ENCODE results near the gene PTPN7. TPM values are rescaled to one million over a fixed set of nuclear protein-coding genes. Genes with fewer than 3 reads are reported as not detected.
"Not testable (repeated sequence)": the region's sequence is repeated elsewhere in the genome, so short reads cannot be mapped to it uniquely, and the experiment has no call there.

Gene PTPN7
- total and polyA plus RNA-seq, 2 of the 13 experiments (the other 11 are each of a cell fraction or from before 2014, with no cell fraction given), result not detected

DNA sequence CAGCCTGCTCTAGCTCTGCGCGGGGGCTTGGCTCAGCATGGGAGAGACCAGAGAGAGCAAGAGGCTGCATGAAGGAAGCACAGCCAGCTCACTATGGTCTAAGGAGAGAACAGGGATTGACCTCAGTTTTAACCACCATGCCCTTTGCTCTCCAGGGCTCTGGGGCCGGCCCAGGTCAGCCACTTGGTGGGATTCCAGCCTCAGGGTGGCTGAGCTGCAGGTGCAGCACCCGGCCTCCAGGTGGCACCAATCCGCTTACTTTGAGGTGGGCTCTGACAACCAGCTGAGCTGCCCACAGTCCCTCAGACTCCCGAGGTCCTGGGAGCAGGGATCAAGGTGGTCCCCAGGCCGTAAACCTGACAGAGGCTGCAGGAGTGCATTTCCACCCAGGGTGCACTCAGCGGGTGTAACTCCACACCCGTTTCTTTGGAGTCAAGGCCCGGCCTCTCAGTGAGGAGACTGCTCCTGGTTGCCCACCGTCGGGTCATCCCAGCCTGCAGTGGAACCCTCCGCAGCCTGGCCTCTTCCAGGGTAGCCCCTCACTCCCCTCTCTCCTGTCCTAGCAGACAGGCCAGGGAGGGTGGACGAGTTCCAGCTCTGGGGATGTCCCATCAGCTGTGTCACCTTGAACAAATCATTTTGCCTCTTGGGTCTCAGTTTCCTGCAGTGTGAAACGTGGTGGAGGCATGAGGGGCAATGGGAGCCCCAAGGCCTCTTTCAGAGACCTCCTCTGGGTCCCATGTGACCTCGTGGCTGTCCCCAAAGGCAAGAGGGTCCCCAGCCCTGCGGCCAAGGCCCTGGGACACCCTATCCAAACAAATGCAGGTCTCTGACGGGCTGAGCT, 32.6 kb upstream of the PTPN7 start (continued):
- TF ChIP-seq, protein P1, sequence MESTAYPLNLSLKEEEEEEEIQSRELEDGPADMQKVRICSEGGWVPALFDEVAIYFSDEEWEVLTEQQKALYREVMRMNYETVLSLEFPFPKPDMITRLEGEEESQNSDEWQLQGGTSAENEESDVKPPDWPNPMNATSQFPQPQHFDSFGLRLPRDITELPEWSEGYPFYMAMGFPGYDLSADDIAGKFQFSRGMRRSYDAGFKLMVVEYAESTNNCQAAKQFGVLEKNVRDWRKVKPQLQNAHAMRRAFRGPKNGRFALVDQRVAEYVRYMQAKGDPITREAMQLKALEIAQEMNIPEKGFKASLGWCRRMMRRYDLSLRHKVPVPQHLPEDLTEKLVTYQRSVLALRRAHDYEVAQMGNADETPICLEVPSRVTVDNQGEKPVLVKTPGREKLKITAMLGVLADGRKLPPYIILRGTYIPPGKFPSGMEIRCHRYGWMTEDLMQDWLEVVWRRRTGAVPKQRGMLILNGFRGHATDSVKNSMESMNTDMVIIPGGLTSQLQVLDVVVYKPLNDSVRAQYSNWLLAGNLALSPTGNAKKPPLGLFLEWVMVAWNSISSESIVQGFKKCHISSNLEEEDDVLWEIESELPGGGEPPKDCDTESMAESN (CRISPR knock-in tag; conservative IDR thresholded peaks at IDR 0.05), result no peak
- TF ChIP-seq, protein P2, sequence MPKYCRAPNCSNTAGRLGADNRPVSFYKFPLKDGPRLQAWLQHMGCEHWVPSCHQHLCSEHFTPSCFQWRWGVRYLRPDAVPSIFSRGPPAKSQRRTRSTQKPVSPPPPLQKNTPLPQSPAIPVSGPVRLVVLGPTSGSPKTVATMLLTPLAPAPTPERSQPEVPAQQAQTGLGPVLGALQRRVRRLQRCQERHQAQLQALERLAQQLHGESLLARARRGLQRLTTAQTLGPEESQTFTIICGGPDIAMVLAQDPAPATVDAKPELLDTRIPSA (CRISPR knock-in tag; IDR thresholded peaks at IDR 0.05; ENCODE audit: borderline replicate concordance), result no peak
- TF ChIP-seq NFKBIZ (CRISPR knock-in tag; IDR thresholded peaks at IDR 0.05) (no peak), ZNF724P (CRISPR knock-in tag; IDR thresholded peaks at IDR 0.05; ENCODE audit: borderline replicate concordance) (no peak), ZNF367 (CRISPR knock-in tag; IDR thresholded peaks at IDR 0.05; ENCODE audit: borderline replicate concordance) (no peak), HIVEP1 (CRISPR knock-in tag; IDR thresholded peaks at IDR 0.05) (no peak), RFX1 (IDR thresholded peaks at IDR 0.05) (no peak)
- TF ChIP-seq, protein P3, sequence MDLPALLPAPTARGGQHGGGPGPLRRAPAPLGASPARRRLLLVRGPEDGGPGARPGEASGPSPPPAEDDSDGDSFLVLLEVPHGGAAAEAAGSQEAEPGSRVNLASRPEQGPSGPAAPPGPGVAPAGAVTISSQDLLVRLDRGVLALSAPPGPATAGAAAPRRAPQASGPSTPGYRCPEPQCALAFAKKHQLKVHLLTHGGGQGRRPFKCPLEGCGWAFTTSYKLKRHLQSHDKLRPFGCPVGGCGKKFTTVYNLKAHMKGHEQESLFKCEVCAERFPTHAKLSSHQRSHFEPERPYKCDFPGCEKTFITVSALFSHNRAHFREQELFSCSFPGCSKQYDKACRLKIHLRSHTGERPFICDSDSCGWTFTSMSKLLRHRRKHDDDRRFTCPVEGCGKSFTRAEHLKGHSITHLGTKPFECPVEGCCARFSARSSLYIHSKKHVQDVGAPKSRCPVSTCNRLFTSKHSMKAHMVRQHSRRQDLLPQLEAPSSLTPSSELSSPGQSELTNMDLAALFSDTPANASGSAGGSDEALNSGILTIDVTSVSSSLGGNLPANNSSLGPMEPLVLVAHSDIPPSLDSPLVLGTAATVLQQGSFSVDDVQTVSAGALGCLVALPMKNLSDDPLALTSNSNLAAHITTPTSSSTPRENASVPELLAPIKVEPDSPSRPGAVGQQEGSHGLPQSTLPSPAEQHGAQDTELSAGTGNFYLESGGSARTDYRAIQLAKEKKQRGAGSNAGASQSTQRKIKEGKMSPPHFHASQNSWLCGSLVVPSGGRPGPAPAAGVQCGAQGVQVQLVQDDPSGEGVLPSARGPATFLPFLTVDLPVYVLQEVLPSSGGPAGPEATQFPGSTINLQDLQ (CRISPR knock-in tag; IDR thresholded peaks at IDR 0.05), result no peak

DNA sequence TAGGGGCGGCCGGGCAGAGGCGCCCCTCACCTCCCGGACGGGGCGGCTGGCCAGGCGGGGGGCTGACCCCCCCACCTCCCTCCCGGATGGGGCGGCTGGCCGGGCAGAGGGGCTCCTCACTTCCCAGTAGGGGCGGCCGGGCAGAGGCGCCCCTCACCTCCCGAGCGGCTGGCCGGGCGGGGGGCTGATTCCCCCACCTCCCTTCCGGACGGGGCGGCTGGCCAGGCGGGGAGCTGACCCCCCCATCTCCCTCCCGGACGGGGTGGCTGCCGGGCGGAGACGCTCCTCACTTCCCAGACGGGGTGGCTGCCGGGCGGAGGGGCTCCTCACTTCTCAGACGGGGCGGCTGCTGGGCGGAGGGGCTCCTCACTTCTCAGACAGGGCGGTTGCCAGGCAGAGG, 31.0 kb upstream of the PTPN7 start:
- H3K4me2 ChIP-seq (ENCODE audit: low read depth, low read length); H2AFZ ChIP-seq (ENCODE audit: low read length); H3K9me3 ChIP-seq (ENCODE audit: low read length); H3K36me3 ChIP-seq (replicated peaks in 1 of 2; ENCODE audit: control insufficient read depth in 1 of 2, insufficient read depth in 2 of 2, low read length in 2 of 2); H3K27ac ChIP-seq (ENCODE audit: extremely low read length, insufficient read depth, low read length); BruUV-seq (replicated peaks); H3K9ac ChIP-seq (ENCODE audit: insufficient read depth, low read depth, low read length); H3K4me3 ChIP-seq (replicated peaks in 1 of 3; ENCODE audit: insufficient read depth in 1 of 3, low read depth in 2 of 3, low read length in 3 of 3); H4K20me1 ChIP-seq (ENCODE audit: insufficient read depth, low read length); DNase-seq (ENCODE audit: low spot score); CTCF ChIA-PET (ENCODE audit: low intra/inter-chr PET ratio, low total read pairs); H3K79me2 ChIP-seq (ENCODE audit: insufficient read depth, low read length); FAIRE-seq; POLR2A ChIA-PET; ATAC-seq: not testable (repeated sequence)
- WGBS (ENCODE audit: low lambda C conversion rate), result 94% methylated on average over 7 of the region's 33 CpGs
- intact Hi-C loops (cut with micrococcal nuclease; ENCODE audit: unreplicated experiment), result loop anchor here (5.0 kb wide), 1 partner anchor 46 kb away; no protein-coding TSS in a partner anchor
- H3K4me1 ChIP-seq (ENCODE audit: insufficient read depth, low read length), result peaks cover 52% of the 10 kb centered on the region
- H3K27me3 ChIP-seq (ENCODE audit: control insufficient read depth in 1 of 2, insufficient read depth in 2 of 2, low read length in 2 of 2), result peaks cover 11 to 22% of the 10 kb centered on the region in 2 experiments
- in situ Hi-C loops (cut with HindIII; ENCODE audit: extremely low pct_ligation_motif_present, low pct_unique_long_range_greater_than_20kb), result loop anchor here (10.0 kb wide), 1 partner anchor 523 kb away; the partner anchor contains the start of gene SYT2
